Islet precursor cell (in vitro differentiated cells): Measurements from ENCODE around the gene ZC3H4.
"Not testable (repeated sequence)": the region's sequence is repeated elsewhere in the genome, so short reads cannot be mapped to it uniquely, and the experiment has no call there.

Source experiments
- DNase-seq: peaks from one replicate; pipeline ENCODE4 v3.0.0-alpha.2; 2018

Gene ZC3H4

GRCh38 chr19:47107202-47107952, 6.2 kb downstream of the ZC3H4 start:
- DNase-seq: no peak

- no peak for DNase-seq
Measured at GRCh38 chr19:47106821-47107201, 6.8 kb downstream of the ZC3H4 start.

- no peak for DNase-seq
Measured at GRCh38 chr19:47105874-47106273, 7.7 kb downstream of the ZC3H4 start.

GRCh38 chr19:47104680-47105079, 8.9 kb downstream of the ZC3H4 start:
- DNase-seq: no peak

GRCh38 chr19:47102346-47103060, 11.1 kb downstream of the ZC3H4 start:
- no peak for DNase-seq

- DNase-seq: not testable (repeated sequence)
Measured at GRCh38 chr19:47101116-47101515, 12.5 kb downstream of the ZC3H4 start.

GRCh38 chr19:47100290-47100689, 13.3 kb downstream of the ZC3H4 start:
- no peak for DNase-seq

- DNase-seq: no peak
Measured at GRCh38 chr19:47099576-47100050, 14.0 kb downstream of the ZC3H4 start.

GRCh38 chr19:47098608-47099007, 15.0 kb downstream of the ZC3H4 start:
- no peak for DNase-seq

- no peak for DNase-seq
Measured at GRCh38 chr19:47097396-47098201, 16.0 kb downstream of the ZC3H4 start.

GRCh38 chr19:47096721-47097120, 16.9 kb downstream of the ZC3H4 start:
- no peak for DNase-seq

GRCh38 chr19:47096100-47096704, 17.4 kb downstream of the ZC3H4 start:
- DNase-seq: no peak

- DNase-seq: no peak
Measured at GRCh38 chr19:47095476-47096099, 18.0 kb downstream of the ZC3H4 start.

- no peak for DNase-seq
Measured at GRCh38 chr19:47094557-47095475, 18.8 kb downstream of the ZC3H4 start.

- no peak for DNase-seq
Measured at GRCh38 chr19:47093841-47094240, 19.7 kb downstream of the ZC3H4 start.

GRCh38 chr19:47093254-47093653, 20.3 kb downstream of the ZC3H4 start:
- DNase-seq: no peak

- DNase-seq: no peak
Measured at GRCh38 chr19:47089767-47090350, 23.7 kb downstream of the ZC3H4 start.

GRCh38 chr19:47086280-47086679, 27.3 kb downstream of the ZC3H4 start:
- DNase-seq: no peak

GRCh38 chr19:47084879-47085439, 28.6 kb downstream of the ZC3H4 start:
- no peak for DNase-seq

- DNase-seq: no peak
Measured at GRCh38 chr19:47082493-47082892, 31.1 kb downstream of the ZC3H4 start.

- peak; percentile 65 for DNase-seq
Measured at GRCh38 chr19:47081095-47081494, 32.5 kb downstream of the ZC3H4 start.
